IPS-15b (cell line): Measurements from ENCODE around the gene MLNR.

Experiments
- H3K27me3 ChIP-seq: one replicate; pipeline ENCODE4 v1.6.1; 2013; ENCODE audit warnings: low read length; ENCODE audit not compliant: control insufficient read depth, insufficient read depth
- H3K36me3 ChIP-seq: one replicate; pipeline ENCODE4 v1.6.1; 2013; ENCODE audit warnings: low read length; ENCODE audit not compliant: control insufficient read depth, insufficient read depth
- H3K4me1 ChIP-seq: one replicate; pipeline ENCODE4 v1.6.1; 2013; ENCODE audit warnings: mild to moderate bottlenecking, low read length; ENCODE audit not compliant: control insufficient read depth, insufficient read depth
- H3K4me3 ChIP-seq: one replicate; pipeline ENCODE4 v1.5.1; 2013; ENCODE audit warnings: low read depth, low read length
- H3K9ac ChIP-seq: one replicate; pipeline ENCODE4 v1.6.1; 2013; ENCODE audit warnings: low read depth, mild to moderate bottlenecking, low read length
- H3K9me3 ChIP-seq: one replicate; pipeline ENCODE4 v1.6.1; 2013; ENCODE audit warnings: mild to moderate bottlenecking, low read length; ENCODE audit not compliant: control insufficient read depth, insufficient read depth

Gene MLNR

DNA sequence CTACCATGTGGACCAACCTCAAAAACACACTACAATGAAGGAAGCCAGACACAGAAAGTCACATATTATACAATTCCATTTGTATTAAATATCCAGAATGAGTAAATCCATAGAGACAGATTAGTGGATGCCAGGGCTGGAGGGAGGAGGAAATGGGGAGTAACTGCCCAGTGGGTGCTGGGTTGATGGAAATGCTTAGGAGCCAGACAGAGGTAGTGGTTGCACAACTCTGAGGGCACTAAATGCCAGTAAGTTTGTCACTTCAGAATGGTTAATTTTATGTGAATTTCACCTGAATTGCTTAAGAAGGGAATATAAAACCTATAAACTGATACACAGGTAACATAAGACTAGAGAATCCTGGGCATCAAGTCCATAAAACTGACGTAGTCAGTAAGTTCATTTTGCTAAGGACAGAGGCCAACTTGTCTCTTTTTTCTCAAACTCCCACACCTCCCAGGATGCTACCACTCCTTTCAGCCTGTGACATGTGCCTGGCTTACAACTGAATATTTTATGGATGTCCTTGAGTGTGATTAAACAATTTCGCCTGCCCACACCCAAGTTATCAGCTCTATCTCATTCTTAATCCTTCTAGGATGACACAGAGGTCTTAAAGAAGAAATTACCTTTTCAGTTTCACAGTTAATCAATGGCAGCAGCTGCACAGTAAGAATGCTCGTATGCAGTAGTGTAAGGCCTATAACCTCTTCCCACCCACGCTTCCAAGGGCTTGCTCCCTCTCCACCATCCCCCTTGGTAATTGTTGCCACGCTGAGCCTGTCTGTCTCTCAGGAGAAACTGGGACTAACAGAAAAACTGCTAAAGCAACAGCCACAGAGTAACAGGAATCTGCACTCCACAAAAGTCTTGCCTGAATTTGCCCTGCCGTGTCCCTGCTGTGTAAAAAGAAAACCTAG lies 5.9 kb upstream of the MLNR start:
- Histone ChIP-seq H3K9ac (no peak overlapping the region), H3K4me1 (peaks cover 10% of the 10 kb centered on the region), H3K27me3 (peaks cover 35% of the 10 kb centered on the region), H3K36me3 (no peaks in the 10 kb centered on the region), H3K9me3 (no peaks in the 10 kb centered on the region), H3K4me3 (no peak overlapping the region)

DNA sequence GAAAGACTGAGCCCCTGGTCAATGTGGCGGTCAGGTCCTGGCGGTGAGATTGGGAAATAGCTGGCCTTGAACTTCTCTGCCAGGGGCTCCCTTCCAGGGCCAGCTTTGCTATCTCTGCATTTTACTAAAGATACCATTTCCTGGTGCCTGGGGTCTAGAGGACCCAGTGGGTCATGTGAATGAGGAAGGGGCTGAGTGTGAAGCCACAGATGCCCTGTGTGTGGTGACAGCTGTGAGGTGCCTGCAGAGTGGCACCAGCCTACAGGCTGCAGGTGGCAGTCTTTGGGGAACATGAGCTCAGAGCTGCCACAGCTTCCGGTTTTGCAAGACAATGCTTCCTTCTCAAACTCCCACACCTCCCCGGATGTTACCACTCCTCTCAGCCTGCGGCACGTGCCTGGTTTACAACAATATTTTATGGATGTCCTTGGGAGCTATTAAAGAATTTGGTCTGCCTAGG lies 5.2 kb upstream of the MLNR start:
- H3K9ac ChIP-seq: no peak overlapping the region
- peaks cover 10% of the 10 kb centered on the region for H3K4me1 ChIP-seq
- no peaks in the 10 kb centered on the region for H3K9me3 ChIP-seq
- peaks cover 41% of the 10 kb centered on the region for H3K27me3 ChIP-seq
- H3K36me3 ChIP-seq: no peaks in the 10 kb centered on the region
- no peak overlapping the region for H3K4me3 ChIP-seq

DNA sequence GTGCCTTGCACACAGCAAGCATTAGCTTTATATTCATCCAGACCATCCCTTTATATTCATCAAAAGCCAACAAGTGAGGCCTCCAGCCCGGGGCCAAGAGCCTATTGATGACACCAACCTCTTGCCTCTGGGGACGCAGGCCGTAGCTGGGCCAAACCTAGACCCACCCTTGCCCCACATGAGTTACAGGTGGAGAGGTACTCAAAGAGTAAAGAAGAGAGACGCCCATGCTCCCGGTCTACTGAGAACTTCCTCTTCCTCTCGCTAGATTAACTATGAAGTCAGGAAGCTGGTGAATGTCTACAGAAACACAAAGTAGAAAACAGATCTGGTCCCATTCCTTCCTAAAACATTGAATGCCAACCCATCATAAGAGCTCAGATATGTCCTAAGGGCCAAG lies 3.8 kb upstream of the MLNR start:
- Histone ChIP-seq H3K9me3 (no peaks in the 10 kb centered on the region), H3K4me1 (peaks cover 11% of the 10 kb centered on the region), H3K27me3 (peaks cover 54% of the 10 kb centered on the region), H3K4me3 (no peak overlapping the region), H3K36me3 (no peaks in the 10 kb centered on the region), H3K9ac (no peak overlapping the region)

- H3K27me3 ChIP-seq: peaks cover 71% of the 10 kb centered on the region
- H3K4me1 ChIP-seq: peaks cover 12% of the 10 kb centered on the region
- peak overlapping the region; percentile 8 for H3K9ac ChIP-seq
- no peaks in the 10 kb centered on the region for H3K9me3 ChIP-seq
- peak overlapping the region; percentile 79 for H3K4me3 ChIP-seq
- no peaks in the 10 kb centered on the region for H3K36me3 ChIP-seq
Observed at GRCh38 chr13:49217962-49218492, 2.1 kb upstream of the MLNR start.

DNA sequence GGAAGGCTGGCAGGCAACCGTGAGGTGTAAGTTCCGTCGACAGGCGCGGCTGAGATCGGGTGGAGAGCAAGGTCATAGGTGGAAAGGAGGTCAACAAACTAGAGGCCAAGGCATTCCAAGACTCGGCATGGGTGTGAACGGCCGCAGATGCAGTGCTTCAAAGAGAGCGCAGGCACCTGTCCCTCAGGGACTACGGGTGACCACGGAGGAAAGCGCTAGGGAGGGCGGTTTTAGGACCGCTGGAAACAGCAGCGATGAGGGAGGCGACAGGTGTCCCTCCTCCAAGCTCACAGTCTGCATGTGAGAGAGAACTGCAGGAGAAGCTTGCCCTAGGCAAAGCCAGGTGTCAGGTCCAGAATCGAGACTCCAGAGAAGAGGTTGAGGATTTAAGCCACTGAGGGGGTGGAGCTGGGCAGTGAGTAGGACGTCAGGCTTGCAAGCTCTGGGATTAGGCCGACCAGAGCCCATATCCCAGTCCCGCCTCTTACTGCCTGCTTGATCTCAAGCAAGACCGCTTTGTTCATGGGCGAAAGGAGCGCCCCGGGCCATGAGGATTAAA lies 1.6 kb upstream of the MLNR start:
- Histone ChIP-seq H3K27me3 (peaks cover 77% of the 10 kb centered on the region), H3K36me3 (no peaks in the 10 kb centered on the region), H3K4me1 (peaks cover 12% of the 10 kb centered on the region), H3K4me3 (peak overlapping the region; percentile 79), H3K9ac (peak overlapping the region; percentile 8), H3K9me3 (no peaks in the 10 kb centered on the region)

- Histone ChIP-seq H3K9me3 (no peaks in the 10 kb centered on the region), H3K36me3 (no peaks in the 10 kb centered on the region), H3K4me1 (peaks cover 12% of the 10 kb centered on the region), H3K27me3 (peaks cover 84% of the 10 kb centered on the region), H3K9ac (no peak overlapping the region), H3K4me3 (peak overlapping the region; percentile 61)
Observed at GRCh38 chr13:49219647-49220035, 497 bp upstream of the MLNR start.

- Histone ChIP-seq H3K27me3 (peaks cover 86% of the 10 kb centered on the region), H3K4me3 (peak overlapping the region; percentile 61), H3K36me3 (no peaks in the 10 kb centered on the region), H3K9ac (no peak overlapping the region), H3K9me3 (no peaks in the 10 kb centered on the region), H3K4me1 (peaks cover 10% of the 10 kb centered on the region)
Observed at GRCh38 chr13:49220856-49221589, 885 bp downstream of the MLNR start.

GRCh38 chr13:49221590-49221965 lies 1.4 kb downstream of the MLNR start:
- Histone ChIP-seq H3K36me3 (no peaks in the 10 kb centered on the region), H3K27me3 (peaks cover 80% of the 10 kb centered on the region), H3K9me3 (no peaks in the 10 kb centered on the region), H3K9ac (no peak overlapping the region), H3K4me1 (peaks cover 10% of the 10 kb centered on the region), H3K4me3 (peak overlapping the region; percentile 61)

DNA sequence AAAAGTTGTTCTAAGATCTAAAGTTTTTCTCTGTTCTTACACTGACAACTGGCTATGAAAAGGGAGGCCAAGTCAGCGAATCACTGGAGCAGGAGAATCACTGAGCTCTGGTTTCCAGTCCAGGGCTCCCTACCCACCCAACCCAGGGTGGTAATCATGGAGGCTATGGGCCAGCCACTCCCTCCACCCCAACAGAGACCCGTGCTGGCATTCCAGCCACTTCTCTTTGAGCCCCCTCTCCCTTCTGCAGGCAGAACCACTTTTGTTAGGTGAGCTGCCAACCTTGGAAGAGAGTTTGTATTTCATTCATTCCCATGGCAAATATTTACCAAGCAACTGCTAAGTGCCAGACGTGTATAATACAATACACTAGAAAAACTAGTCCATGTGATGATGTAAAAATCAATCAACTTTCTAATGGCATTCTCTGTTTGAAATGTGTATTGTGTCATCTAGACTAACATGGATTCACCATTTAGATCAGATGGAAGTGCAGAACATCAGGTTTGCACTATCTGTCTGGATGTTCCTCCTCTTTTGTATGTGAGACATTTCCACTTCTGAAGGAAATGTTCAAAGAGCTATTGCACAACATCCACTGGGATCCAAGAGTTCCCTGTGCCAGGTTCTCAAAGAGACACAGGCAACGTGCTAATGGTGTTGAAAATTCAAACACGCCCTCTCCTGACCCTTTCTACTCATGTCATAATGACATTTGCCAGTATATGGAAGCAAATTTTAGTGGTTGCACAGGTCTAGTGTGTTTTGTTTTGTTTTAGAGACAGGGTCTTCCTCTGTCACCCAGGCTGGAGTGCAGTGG lies 5.3 kb downstream of the MLNR start:
- H3K27me3 ChIP-seq: peaks cover 43% of the 10 kb centered on the region
- H3K9me3 ChIP-seq: no peaks in the 10 kb centered on the region
- H3K36me3 ChIP-seq: no peaks in the 10 kb centered on the region
- H3K4me1 ChIP-seq: peaks cover 5% of the 10 kb centered on the region
- H3K4me3 ChIP-seq: no peak overlapping the region
- no peak overlapping the region for H3K9ac ChIP-seq

DNA sequence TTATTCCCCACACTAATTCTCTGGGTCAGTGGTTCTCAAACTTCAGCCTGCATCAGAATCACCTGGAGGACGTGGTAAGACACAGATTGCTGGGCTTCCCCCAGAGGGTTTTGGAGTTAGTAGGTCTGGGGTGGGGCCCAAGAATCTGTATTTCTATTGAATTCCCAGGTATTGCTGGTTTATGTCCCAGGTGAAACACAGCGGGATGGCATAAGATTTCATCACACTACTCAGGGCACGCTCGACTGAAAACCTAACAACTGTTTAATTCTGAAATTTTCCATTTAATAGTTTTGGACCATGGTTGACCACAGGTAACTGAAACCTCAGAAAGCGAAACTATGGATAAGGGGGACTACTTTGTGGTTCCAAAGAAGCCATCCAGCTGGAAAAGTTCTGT lies 6.5 kb downstream of the MLNR start:
- Histone ChIP-seq H3K9me3 (no peaks in the 10 kb centered on the region), H3K4me3 (no peak overlapping the region), H3K27me3 (peaks cover 31% of the 10 kb centered on the region), H3K4me1 (peaks cover 2% of the 10 kb centered on the region), H3K36me3 (no peaks in the 10 kb centered on the region), H3K9ac (no peak overlapping the region)

GRCh38 chr13:49234741-49235140 lies 14.6 kb downstream of the MLNR start:
- no peaks in the 10 kb centered on the region for H3K36me3 ChIP-seq
- no peaks in the 10 kb centered on the region for H3K4me1 ChIP-seq
- H3K9me3 ChIP-seq: no peaks in the 10 kb centered on the region
- H3K9ac ChIP-seq: no peak overlapping the region
- no peaks in the 10 kb centered on the region for H3K27me3 ChIP-seq
- no peak overlapping the region for H3K4me3 ChIP-seq
